Activated CD8-positive, alpha-beta memory T cell treated with anti-CD3 and anti-CD28 coated beads, Interleukin-2, amount 10 ng/mL, durations not matched to agents 7 days and 5 days (primary cell): ENCODE data around the gene TP53. TPM values are rescaled to one million over a fixed set of nuclear protein-coding genes. Genes with fewer than 3 reads are reported as not detected.
"Not testable (repeated sequence)": the region's sequence is repeated elsewhere in the genome, so short reads cannot be mapped to it uniquely, and the experiment has no call there.

ENCODE experiments used
- ATAC-seq: fragments of 150-1000 bp; cut with Tn5 transposase; one replicate; pipeline ENCODE4 v1.10.0; 2021; ENCODE audit warnings: moderate library complexity
- CTCF ChIA-PET: fragments of 350-600 bp; sonication (Branson Sonifier 250); formaldehyde crosslinking; loops from one replicate; lab custom pipeline; 2021; ENCODE audit warnings: antibody characterized with exemption; lab: Charles Lee
- DNase-seq: peaks from one replicate; pipeline ENCODE4 v3.0.0-alpha.2; 2020
- H3K27ac Mint-ChIP-seq: one replicate; pipeline ENCODE4 v1.8.0; 2021; ENCODE audit warnings: mild to moderate bottlenecking, mixed read lengths
- H3K27me3 Mint-ChIP-seq: one replicate; pipeline ENCODE4 v1.8.0; 2021; ENCODE audit warnings: mixed read lengths
- H3K36me3 Mint-ChIP-seq: one replicate; pipeline ENCODE4 v1.8.0; 2021; ENCODE audit warnings: mild to moderate bottlenecking, mixed read lengths
- H3K4me1 Mint-ChIP-seq: one replicate; pipeline ENCODE4 v1.8.0; 2021; ENCODE audit warnings: mixed read lengths
- H3K4me3 Mint-ChIP-seq: one replicate; pipeline ENCODE4 v1.8.0; 2021; ENCODE audit warnings: mild to moderate bottlenecking, moderate library complexity, mixed read lengths
- H3K9me3 Mint-ChIP-seq: one replicate; pipeline ENCODE4 v1.8.0; 2022; ENCODE audit warnings: low read depth, mixed read lengths
- total RNA-seq, 2 experiments: library from RNA; stranded (reverse); gene quantifications; one replicate each; pipeline ENCODE4 v1.2.3, GENCODE V29; 2021

TP53 gene
- total RNA-seq, 2 experiments from 2014 or later: 137 to 171 TPM

DNA sequence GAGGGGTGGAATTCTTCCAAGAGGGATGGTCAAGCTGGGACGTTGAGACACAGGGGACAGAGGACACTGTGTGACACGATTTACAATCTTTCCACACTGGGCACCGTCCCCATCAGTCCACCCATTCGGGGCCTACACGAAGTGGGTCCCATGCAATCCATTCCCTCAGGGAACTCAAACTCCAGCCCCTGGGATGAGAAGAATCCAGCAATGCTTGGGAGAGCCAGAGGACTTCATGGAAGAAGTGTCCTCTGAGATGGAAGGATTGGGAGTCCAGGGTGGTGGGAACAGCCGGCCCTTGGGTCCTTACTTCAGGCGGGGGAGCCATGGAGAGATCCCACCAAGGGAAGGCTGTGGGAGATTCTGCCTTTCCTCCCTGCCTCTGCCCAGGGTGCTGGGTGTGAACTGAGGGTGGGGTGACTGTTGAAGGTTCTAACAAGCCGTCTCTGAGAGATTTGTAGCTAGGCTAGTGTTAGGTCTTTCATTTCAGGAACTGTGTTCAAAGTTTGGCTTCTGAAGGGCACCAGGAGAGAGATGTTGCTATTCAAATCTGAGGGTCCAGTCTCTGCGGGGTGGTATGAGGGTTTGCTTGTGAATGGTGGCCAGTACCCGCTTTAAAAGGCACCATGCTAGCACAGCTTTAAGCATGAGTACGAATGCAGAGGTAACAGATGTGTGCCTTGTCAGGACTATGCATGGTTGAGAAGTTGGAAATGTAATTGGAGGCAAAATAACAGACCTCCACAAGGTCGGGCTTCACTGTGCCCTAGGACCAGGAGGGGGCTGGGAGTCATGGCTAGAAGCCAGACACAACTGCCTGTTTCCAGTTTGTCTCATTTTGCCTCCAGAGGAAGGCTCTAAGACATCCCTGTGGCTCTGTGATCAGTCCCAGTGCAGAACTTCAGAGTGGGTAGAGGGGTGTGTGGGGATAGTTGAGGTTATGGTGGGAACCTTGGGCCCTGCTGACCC lies 34.6 kb downstream of the TP53 start:
- CTCF ChIA-PET: interaction anchor here (1.5 to 2.5 kb wide), 2 partner anchors 20 kb away, joined by 3 to 13 read pairs; no protein-coding TSS in a partner anchor
- H3K4me3 Mint-ChIP-seq: no peak overlapping the region
- DNase-seq (no peak), ATAC-seq (no peak)
- no peaks in the 10 kb centered on the region for H3K9me3 Mint-ChIP-seq
- no peak overlapping the region for H3K27ac Mint-ChIP-seq
- peaks cover 16% of the 10 kb centered on the region for H3K4me1 Mint-ChIP-seq
- no peaks in the 10 kb centered on the region for H3K36me3 Mint-ChIP-seq
- peaks cover 55% of the 10 kb centered on the region for H3K27me3 Mint-ChIP-seq

DNA sequence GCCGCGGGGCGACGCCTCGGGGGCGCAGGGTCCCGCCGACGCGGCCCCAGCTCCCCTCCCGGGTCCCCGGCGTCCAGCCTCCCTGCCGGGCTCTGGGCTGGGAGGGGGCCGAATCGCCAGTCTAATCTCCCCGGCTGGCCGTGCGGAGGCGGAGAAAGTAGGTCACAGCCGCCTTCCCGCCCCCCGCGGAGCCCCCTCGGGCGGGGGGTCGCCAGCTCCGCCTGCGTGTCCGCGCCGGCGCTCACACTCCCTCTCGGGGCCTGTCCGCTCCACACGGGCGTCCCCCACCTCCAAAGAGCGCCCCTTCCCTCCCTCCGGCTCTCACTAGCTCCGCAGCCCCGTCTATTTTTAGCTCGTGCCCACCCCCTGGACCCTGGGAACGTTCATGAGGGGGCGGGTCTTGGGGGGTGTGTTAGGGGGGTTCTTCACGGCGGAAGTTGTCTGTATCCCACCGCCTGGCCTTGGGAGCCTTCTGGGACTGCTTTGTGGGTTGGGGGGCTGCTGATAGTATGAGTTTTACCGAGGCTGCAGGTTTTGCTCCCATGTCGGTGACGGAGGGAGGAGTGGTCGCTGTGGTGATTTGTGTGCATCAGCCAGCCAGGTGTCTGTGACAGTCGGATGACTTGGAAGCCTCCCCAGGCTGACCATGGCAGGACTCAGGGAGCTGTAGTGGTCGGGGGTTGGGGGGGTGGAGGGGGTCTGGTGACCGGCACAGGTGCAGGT lies 35.5 kb downstream of the TP53 start:
- DNase-seq (no peak), ATAC-seq (no peak)
- Mint-ChIP-seq H3K27ac (no peak overlapping the region), H3K27me3 (peaks cover 55% of the 10 kb centered on the region), H3K4me3 (no peak overlapping the region), H3K4me1 (peaks cover 16% of the 10 kb centered on the region), H3K36me3 (no peaks in the 10 kb centered on the region), H3K9me3 (no peaks in the 10 kb centered on the region)
- CTCF ChIA-PET: interaction anchor here (0.8 to 1.6 kb wide), 2 partner anchors 34 to 36 kb away, joined by 3 to 8 read pairs; partner anchors contain the start of gene TP53

DNA sequence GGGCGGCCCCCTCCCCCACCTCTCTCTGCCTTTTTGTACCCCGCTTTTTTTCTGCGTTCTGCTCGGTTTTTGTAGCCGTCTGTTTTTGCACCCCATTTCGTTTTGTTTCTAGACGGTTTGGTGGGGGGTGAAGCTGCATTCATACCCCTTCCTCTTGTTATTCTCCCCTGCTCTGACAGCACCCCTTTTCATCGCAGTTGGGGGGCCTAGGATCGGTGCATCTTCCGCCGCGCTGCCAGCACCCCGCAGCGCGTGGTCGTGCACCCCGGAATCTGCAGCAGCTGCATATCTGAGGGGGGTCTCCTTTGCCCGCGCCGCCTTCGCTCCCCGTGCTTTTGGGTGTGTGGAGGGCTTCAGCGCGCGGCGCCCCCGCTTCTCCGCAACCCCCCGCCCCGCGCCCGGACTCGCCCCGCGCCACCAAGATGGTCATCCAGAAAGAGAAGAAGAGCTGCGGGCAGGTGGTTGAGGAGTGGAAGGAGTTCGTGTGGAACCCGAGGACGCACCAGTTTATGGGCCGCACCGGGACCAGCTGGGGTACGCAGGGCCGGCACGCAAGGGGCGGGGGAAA lies 36.1 kb downstream of the TP53 start:
- no peaks in the 10 kb centered on the region for H3K36me3 Mint-ChIP-seq
- ATAC-seq (no peak), DNase-seq (no peak)
- CTCF ChIA-PET: interaction anchor here (0.6 to 1.6 kb wide), 8 partner anchors 19 to 166 kb away, joined by 3 to 8 read pairs (median 3); partner anchors contain the start of genes MPDU1, SAT2 and TP53
- H3K9me3 Mint-ChIP-seq: no peaks in the 10 kb centered on the region
- no peak overlapping the region for H3K27ac Mint-ChIP-seq
- H3K4me1 Mint-ChIP-seq: peaks cover 17% of the 10 kb centered on the region
- H3K4me3 Mint-ChIP-seq: peak overlapping the region; percentile 54
- peaks cover 62% of the 10 kb centered on the region for H3K27me3 Mint-ChIP-seq

DNA sequence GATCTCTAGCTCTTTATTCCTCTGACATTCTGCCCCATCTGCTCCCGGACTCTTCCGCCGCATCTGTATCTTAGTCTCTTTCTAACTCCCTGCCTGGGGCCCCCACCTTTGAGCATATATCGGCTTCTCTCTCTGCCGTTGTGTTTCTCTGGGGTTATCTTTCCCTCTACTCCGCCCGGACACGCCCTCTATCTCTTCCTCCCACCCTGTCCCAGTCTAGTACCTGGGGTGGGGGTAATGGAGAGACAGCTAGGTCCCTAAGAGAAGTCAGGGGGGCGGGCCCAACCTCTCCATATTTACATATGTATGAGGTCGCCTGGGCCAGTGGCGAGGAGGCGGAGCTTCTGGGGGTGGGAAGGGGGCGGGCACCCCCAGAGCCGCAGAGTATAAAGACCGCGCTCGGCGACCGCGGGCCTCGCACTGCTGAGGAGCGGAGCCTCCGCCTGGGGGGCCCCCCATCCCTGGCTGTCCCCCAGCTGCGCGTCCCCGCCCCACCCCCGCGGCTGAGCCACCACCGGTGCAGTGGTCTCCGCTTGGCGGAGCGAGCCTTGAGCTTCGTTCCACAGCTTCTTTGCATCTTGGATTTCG lies 36.7 kb downstream of the TP53 start, which contains the start of gene ATP1B2:
TSS of gene ATP1B2 (plus strand) at position 418 of the 588 bp plus-strand sequence. CDS start 593 bp downstream, outside the sequence.
- H3K27me3 Mint-ChIP-seq: peaks cover 63% of the 10 kb centered on the region
- H3K36me3 Mint-ChIP-seq: no peaks in the 10 kb centered on the region
- ATAC-seq (peak; percentile 89), DNase-seq (peak; percentile 78)
- H3K4me3 Mint-ChIP-seq: peak within 1 kb of the TSS; percentile 74
- peaks cover 17% of the 10 kb centered on the region for H3K4me1 Mint-ChIP-seq
- no peaks in the 10 kb centered on the region for H3K9me3 Mint-ChIP-seq
- H3K27ac Mint-ChIP-seq: no peak within 1 kb of the TSS
- CTCF ChIA-PET: interaction anchor here (0.6 to 1.6 kb wide), 8 partner anchors 18 to 167 kb away, joined by 3 to 8 read pairs (median 3); partner anchors contain the start of genes MPDU1, SAT2 and TP53

DNA sequence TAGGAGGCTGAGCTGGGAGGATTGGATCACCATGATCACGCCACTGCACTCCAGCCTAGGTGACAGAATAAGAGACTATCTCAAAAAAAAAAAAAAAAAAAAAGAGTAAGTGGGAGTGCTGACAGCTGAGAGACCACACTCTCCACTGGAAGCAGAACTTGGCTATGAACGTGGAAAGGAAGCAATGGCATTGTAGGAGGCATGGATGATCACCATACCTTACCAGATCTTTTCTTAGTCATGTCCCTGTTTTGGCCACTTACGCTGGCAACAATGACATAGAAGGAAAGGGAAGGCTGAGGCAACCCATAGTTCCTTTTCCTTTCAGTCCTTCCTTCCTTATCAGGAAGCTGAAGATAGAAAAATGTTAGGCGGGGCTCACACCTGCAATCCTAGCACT lies 40.3 kb downstream of the TP53 start:
- Mint-ChIP-seq H3K36me3 (no peaks in the 10 kb centered on the region), H3K9me3 (no peaks in the 10 kb centered on the region), H3K4me3 (no peak overlapping the region), H3K4me1 (peaks cover 25% of the 10 kb centered on the region), H3K27ac (no peak overlapping the region), H3K27me3 (peaks cover 39% of the 10 kb centered on the region)
- DNase-seq: no peak
- CTCF ChIA-PET: interaction anchor here (1.1 to 1.5 kb wide), 3 partner anchors 9 to 58 kb away, joined by 3 to 4 read pairs (median 3); partner anchors contain the start of gene WRAP53
- ATAC-seq: no peak

DNA sequence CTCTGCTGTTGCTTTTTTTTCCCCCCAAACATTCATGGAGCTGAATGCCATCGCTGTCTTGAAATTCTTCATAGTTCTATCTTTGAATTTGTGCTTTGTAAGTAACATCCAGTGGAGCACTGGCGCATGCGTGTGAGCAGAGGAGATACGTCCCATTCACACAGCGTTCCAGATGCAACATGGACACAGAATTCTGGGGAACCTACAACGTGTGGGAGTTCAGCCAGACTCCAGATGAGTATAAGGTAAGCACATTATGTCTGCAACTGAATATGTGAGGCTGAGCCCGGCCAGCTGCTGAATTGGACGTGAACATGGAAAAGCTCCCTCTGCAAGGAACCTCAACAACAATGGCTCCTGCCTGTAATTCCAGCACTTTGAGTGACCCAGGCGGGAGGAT lies 40.8 kb downstream of the TP53 start:
- H3K4me1 Mint-ChIP-seq: peaks cover 24% of the 10 kb centered on the region
- no peak for DNase-seq
- no peak for ATAC-seq
- no peak overlapping the region for H3K27ac Mint-ChIP-seq
- CTCF ChIA-PET: interaction anchor here (1.1 to 1.5 kb wide), 3 partner anchors 10 to 57 kb away, joined by 3 to 4 read pairs (median 3); partner anchors contain the start of gene WRAP53
- no peaks in the 10 kb centered on the region for H3K36me3 Mint-ChIP-seq
- no peak overlapping the region for H3K4me3 Mint-ChIP-seq
- H3K9me3 Mint-ChIP-seq: no peaks in the 10 kb centered on the region
- peaks cover 36% of the 10 kb centered on the region for H3K27me3 Mint-ChIP-seq

DNA sequence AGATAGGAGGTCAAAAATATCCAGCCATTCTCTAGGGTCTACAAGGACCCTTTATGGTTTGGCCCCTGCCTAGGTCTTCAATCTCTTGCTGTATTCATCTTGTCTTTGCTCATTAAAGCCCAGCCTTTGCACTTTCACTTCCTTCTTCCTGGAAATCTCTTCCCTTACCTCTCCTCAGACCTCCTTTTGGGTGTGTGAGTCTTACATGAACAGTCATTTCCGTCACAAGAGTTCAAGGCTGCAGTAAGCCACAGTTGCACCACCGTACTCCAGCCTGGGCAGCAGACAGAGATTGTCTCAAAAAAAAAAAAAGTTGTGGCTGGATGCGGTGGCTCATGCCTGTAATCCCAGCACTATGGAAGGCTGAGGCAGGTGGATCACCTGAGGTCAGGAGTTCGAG lies 42.5 kb downstream of the TP53 start:
- Mint-ChIP-seq H3K27me3 (peaks cover 21% of the 10 kb centered on the region), H3K4me1 (peaks cover 10% of the 10 kb centered on the region), H3K36me3 (no peaks in the 10 kb centered on the region), H3K9me3 (no peaks in the 10 kb centered on the region), H3K4me3 (no peak overlapping the region), H3K27ac (no peak overlapping the region)
- no peak for DNase-seq
- ATAC-seq: peak; percentile 30
- CTCF ChIA-PET: no interaction called here

DNA sequence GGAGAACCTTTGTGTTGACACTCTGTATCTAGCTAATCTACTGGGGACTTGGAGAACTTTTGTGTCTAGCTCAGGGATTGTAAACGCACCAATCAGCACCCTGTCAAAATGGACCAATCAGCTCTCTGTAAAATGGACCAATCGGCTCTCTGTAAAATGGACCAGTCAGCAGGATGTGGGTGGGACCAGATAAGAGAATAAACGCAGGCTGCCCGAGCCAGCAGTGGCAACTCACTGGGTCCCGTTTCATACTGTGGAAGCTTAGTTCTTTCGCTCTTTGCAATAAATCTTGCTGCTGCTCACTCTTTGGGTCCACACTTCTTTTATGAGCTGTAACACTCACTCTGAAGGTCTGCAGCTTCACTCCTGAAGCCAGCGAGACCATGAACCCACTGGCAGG lies 45.7 kb downstream of the TP53 start:
- not testable (repeated sequence) for H3K9me3 Mint-ChIP-seq, H3K36me3 Mint-ChIP-seq, H3K27ac Mint-ChIP-seq, H3K4me3 Mint-ChIP-seq, DNase-seq, H3K4me1 Mint-ChIP-seq, ATAC-seq
- H3K27me3 Mint-ChIP-seq: peaks cover 10% of the 10 kb centered on the region
- CTCF ChIA-PET: interaction anchor here (1.1 to 2.2 kb wide), 3 partner anchors 10 to 46 kb away, joined by 3 to 10 read pairs (median 4); partner anchors contain the start of gene WRAP53

DNA sequence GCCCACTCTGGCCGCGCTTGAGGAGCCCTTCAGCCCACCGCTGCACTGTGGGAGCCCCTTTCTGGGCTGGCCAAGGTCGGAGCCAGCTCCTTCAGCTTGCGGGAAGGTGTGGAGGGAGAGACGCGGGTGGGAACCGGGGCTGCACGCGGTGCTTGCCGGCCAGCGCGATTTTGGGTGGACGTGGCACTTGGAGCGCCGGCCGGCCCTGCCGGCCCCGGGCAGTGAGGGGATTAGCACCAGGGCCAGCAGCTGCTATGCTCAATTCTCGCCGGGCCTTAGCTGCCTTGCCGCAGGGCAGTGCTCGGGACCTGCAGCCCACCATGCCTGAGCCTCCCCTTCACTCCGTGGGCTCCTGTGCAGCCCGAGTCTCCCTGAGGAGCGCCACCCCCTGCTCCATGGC lies 46.5 kb downstream of the TP53 start:
- ATAC-seq (no peak), DNase-seq (no peak)
- no peak overlapping the region for H3K27ac Mint-ChIP-seq
- H3K4me3 Mint-ChIP-seq: no peak overlapping the region
- no peaks in the 10 kb centered on the region for H3K9me3 Mint-ChIP-seq
- H3K36me3 Mint-ChIP-seq: no peaks in the 10 kb centered on the region
- H3K4me1 Mint-ChIP-seq: peaks cover 8% of the 10 kb centered on the region
- H3K27me3 Mint-ChIP-seq: peaks cover 5% of the 10 kb centered on the region
- CTCF ChIA-PET: interaction anchor here (1.1 to 2.2 kb wide), 3 partner anchors 9 to 47 kb away, joined by 3 to 10 read pairs (median 4); partner anchors contain the start of gene WRAP53

DNA sequence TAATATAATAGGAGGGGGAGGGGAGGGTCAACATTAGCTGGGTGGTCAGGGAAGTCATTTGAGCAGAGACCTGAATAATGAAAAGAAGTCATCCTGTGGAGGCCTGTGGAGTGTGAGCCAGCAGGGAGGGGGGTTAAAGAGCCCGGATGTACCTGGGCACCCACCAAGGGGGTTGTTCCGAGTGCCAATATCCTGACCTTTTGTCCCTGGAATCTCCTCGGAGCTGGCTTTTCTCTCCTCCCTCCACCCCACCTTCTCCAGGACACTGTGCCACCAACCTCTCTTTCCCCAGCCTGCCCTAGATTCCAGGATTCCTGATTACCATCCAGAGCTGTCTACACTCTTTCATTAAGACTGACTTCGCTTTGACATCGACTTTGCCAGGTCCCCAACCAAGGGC lies 51.1 kb downstream of the TP53 start:
- no peak overlapping the region for H3K4me3 Mint-ChIP-seq
- H3K27me3 Mint-ChIP-seq: peaks cover 5% of the 10 kb centered on the region
- no peak overlapping the region for H3K27ac Mint-ChIP-seq
- H3K4me1 Mint-ChIP-seq: no peaks in the 10 kb centered on the region
- ATAC-seq (no peak), DNase-seq (no peak)
- H3K36me3 Mint-ChIP-seq: no peaks in the 10 kb centered on the region
- no peaks in the 10 kb centered on the region for H3K9me3 Mint-ChIP-seq
- CTCF ChIA-PET: interaction anchor here (1.6 kb wide), 1 partner anchor 51 kb away, joined by 5 read pairs; the partner anchor contains the start of gene TP53

DNA sequence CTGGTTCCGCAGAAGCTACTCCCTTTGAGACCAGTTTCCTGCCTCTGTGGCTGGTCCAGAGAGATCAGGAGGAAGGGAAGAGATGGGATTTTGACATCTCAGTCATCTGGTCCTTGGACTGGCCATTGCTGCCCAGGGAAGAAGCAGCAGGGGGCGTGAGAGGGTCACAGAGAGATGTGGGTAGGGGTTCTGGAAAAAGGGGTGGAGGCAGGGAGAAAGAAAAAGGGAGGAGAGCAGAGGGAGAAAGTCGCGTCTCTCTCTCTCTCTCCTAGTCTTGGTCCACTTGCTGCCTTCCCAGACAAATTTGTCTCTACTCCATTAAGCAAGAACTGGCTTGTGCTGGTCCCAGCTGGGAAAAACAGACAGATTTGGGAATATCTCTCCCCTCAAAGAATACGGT lies 52.9 kb downstream of the TP53 start:
- no peak for ATAC-seq
- Mint-ChIP-seq H3K4me1 (no peaks in the 10 kb centered on the region), H3K27me3 (peaks cover 3% of the 10 kb centered on the region), H3K4me3 (no peak overlapping the region), H3K9me3 (no peaks in the 10 kb centered on the region), H3K36me3 (no peaks in the 10 kb centered on the region), H3K27ac (no peak overlapping the region)
- DNase-seq: no peak
- CTCF ChIA-PET: interaction anchor here (0.9 to 5.8 kb wide), 9 partner anchors 19 to 109 kb away, joined by 3 to 77 read pairs (median 4); partner anchors contain the start of genes DNAH2, FXR2, TP53 and WRAP53

DNA sequence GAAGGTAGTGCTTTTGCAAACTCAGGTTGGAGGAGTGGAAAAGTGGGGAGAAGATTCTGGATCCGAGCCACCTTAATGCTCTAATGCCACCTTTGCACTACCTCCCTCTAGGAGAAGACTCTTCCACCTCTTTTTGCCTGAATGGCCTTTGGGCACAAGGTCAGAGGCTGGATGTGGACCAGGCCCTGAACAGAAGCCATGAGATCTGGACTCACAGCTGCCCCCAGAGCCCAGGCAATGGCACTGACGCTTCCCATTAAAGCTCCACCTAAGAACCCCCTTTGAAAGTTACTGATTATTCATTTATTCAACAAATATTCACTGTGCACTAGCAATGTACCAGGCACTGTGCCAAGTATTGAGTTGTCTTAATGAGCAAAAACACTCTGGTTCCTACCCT lies 54.2 kb downstream of the TP53 start:
- no peak for ATAC-seq
- CTCF ChIA-PET: interaction anchor here (0.8 to 5.8 kb wide), 16 partner anchors 9 to 409 kb away, joined by 3 to 77 read pairs (median 5); partner anchors contain the start of genes CD68, FXR2, SOX15 and TP53
- H3K4me3 Mint-ChIP-seq: no peak overlapping the region
- DNase-seq: no peak
- no peaks in the 10 kb centered on the region for H3K36me3 Mint-ChIP-seq
- H3K27me3 Mint-ChIP-seq: no peaks in the 10 kb centered on the region
- no peak overlapping the region for H3K27ac Mint-ChIP-seq
- no peaks in the 10 kb centered on the region for H3K9me3 Mint-ChIP-seq
- H3K4me1 Mint-ChIP-seq: no peaks in the 10 kb centered on the region
